HG03442 (cell line): Measurements from ENCODE around the gene GRAMD1A.

ENCODE experiments used
- ATAC-seq: cut with Tn5 transposase; IDR thresholded peaks from one replicate; pipeline ENCODE4 v1.9.1; 2021; ENCODE audit warnings: mild to moderate bottlenecking, moderate library complexity; ENCODE audit not compliant: unreplicated experiment

The GRAMD1A gene

DNA sequence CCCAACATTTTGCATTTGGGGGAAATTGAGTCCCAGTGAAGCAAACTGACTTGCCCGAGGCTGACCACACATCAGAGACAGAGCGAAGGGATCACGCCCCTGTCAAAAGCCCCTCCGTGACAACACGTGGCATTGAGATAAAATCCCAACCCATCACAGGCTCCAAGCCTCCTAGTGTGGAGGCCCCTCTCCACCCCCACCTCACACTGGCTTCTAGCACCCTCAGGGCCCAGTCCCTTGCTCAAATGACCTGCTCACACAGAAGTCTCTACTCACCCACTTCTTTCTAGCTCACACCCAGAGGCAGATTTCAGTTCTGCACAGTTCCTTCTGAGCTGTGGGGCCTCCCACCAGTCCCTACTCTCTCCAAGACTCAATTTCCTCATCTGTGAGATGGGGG, 51.7 kb downstream of the GRAMD1A start:
- ATAC-seq = no peak

DNA sequence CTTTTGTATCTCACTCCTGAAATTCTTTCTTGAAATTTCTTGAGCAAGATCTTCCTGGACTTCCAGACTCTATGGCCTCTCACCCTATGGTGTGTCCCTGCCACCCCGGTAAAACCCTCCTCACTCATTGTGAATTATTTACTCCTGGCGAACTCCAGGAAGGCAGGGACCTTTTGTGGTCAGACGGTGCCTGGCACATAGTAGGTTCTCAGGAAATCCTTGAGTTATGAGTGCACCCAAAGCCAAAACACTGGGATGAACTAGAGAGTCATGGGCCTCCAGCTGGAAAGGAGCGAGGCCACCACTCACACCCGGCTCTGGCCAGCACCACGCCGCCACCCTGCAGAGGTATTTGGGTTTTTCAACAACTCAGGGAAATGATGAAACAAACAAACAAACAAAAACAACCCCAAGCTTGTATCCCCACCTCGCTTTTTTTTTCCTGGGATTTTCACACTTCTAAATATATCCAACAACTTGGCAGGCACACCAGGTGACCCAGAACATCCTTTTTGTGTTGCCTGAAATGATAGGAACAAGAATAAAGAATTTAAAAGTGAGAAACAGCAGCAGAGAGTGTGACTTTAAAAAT, 52.6 kb downstream of the GRAMD1A start:
- ATAC-seq = no peak

DNA sequence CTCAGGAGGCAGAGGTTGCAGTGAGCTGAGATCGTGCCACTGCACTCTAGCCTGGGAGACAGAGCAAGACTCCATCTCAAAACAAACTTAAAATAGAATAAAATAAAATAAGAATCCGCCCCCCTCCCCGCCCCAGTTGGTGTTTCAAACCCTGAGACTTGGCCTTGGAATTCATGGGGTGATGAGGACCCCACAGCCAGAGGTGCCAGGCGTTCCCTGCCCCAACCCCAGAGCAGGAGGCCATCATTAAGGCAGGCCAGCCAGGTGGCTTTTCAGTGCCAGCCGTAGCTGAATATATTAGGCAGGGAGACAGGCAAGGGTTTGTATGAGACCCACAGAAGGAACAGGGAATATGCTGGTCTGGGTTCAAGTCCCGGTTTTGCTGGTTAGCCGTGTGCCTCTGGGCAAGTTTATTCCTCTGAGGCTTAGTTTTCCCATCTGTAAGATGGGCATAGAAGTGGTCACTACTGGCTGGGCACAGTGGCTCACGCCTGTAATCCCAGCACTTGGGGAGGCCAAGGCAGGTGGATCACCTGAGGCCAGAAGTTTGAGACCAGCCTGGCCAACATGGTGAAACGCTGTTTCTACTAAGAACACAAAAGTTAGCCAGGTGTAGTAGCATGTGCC, 53.7 kb downstream of the GRAMD1A start:
- no peak for ATAC-seq

DNA sequence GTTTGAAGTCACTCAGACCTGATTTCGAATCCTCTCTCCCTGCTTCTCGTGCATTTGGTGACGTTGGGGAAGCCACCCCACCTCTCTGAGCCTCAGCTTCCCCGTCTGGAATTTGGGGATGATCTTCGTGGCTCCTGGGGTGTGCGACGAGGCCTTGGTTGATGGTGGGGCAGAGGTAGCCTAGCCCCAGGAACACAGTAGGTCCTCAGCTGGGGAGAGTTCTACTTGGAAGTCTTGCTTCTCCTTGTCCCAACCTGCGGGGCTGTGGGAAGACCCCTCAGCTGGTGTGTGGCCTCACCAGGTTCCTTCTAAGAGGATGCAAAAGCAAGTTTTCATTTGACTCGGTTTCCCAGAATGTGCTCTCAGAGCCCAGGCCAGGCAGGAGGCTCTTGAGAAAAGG, 54.5 kb downstream of the GRAMD1A start:
- ATAC-seq = no peak

DNA sequence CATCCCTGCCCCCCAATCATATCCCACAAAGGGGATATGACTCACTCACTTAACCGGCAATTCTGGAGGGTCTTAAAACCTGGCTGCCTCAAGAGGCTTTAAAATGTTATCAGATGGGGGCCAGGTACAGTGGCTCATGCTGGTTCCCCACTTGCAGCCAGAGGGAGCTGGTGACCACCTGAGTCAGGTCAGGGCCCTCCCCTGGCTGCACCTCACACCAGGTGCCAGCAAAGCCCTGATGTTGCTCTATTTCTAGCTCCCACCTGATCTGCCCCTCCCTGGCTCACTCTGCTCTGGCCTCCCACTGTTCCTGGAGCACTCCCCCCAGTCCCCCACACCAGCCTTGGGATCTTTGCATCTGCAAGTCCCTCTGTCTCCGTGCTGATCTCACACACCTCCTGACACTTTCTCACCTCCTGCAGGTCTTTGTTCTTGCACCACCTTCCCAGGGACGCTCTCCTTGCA, 55.6 kb downstream of the GRAMD1A start:
- ATAC-seq = no peak

DNA sequence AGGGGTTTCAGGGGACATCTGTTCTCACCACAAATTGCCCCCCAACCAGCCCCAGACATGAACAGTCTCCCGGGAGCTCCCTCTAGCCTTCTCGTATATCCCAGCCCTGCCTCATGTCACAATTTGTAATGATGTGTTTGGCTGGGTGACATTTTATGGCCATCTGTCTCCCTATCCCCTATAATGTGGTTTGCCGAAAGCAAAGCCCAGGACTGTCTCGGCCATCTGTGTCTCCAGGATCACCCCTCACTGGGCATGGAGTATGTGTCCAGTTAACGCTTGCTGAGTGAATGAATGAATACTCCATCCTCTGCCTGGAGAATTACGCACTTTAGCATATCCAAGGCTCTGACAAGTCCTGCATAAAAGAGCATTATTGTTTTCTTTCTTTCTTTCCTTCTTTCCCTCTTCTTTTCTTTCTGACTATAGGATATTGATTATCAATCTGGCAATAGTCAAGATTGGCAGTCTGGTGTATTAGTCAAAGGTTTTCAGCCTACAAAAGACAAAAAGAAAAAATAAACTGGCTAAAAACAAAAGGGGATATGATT, 56.5 kb downstream of the GRAMD1A start:
- ATAC-seq = no peak

DNA sequence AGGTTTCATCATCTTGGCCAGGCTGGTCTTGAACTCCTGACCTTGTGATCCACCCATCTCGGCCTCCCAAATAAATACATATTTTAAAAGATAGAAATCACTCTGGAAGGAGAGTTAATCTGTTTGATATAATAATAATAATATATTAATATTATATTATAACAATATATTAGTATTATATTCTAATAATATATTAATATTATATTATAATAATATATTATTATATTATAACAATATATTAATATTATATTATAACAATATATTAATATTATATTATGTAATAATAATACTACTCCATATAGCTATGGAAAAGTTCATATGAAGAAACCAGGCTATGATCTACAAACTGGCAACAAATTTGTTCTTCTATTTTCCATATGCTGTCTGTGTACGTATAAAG, 58.2 kb downstream of the GRAMD1A start:
- no peak for ATAC-seq

DNA sequence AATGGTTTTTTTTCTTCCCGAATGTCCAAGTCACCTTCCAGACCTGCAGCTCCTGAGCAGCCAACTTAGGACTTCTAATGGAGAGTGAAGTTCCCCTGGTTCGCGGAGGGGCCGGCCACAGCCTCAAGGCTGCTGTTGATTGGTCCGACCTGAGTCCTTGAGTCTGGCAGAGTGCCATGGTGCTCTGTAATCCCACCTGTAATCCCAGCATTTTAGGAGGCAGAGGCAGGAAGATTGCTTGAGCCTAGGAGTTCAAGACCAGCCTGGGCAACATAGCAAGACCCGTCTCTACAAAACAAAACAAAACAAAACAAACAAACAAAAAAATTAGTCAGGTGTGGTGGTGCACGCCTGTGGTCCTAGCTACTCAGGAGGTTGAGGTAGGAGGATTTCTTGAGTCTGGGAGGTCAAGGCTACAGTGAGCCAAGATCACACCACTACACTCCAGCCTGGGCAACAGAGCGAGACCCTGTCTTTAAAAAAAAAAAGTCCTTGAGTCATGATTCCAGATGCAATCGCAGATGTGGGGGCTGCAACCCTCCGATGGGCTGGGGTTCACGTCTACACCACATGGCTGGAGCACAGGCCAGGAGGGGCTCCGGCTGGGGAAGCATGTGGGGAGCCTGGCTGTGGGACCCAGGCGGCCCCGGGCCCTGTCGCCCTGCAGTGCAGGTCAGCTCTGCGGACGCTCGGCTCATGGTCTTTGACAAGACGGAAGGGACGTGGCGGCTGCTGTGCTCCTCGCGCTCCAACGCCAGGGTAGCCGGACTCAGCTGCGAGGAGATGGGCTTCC, 59.1 kb downstream of the GRAMD1A start:
- no peak for ATAC-seq

DNA sequence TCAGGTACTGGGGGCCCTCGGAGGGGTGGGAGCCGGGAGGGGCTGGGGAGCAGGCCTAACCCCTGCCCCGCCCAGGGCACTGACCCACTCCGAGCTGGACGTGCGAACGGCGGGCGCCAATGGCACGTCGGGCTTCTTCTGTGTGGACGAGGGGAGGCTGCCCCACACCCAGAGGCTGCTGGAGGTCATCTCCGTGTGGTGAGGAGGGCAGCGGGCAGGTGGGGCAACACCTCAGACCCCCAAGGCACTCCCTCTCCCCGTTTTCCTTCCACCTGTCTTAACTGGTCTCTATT, 59.6 kb downstream of the GRAMD1A start:
- ATAC-seq = no peak

DNA sequence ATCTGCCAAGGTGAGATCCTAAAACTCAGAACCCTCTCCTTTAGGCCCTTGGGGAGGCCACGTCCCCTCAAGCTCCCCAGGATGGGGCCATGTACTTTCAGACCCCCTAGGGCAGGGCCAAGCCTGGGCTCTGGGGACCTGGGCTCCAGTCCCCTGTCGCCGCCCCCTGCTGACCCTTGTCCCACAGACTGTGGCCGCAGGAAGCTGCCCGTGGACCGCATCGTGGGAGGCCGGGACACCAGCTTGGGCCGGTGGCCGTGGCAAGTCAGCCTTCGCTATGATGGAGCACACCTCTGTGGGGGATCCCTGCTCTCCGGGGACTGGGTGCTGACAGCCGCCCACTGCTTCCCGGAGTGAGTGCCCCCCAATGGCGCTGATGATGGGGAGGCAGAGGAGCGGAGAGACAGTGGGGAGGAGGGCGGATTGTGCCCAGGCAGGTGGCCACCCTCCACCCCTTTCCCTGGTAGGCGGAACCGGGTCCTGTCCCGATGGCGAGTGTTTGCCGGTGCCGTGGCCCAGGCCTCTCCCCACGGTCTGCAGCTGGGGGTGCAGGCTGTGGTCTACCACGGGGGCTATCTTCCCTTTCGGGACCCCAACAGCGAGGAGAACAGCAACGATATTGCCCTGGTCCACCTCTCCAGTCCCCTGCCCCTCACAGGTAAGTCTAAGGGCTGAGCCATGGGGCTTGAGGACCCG, 60.2 kb downstream of the GRAMD1A start:
- no peak for ATAC-seq

DNA sequence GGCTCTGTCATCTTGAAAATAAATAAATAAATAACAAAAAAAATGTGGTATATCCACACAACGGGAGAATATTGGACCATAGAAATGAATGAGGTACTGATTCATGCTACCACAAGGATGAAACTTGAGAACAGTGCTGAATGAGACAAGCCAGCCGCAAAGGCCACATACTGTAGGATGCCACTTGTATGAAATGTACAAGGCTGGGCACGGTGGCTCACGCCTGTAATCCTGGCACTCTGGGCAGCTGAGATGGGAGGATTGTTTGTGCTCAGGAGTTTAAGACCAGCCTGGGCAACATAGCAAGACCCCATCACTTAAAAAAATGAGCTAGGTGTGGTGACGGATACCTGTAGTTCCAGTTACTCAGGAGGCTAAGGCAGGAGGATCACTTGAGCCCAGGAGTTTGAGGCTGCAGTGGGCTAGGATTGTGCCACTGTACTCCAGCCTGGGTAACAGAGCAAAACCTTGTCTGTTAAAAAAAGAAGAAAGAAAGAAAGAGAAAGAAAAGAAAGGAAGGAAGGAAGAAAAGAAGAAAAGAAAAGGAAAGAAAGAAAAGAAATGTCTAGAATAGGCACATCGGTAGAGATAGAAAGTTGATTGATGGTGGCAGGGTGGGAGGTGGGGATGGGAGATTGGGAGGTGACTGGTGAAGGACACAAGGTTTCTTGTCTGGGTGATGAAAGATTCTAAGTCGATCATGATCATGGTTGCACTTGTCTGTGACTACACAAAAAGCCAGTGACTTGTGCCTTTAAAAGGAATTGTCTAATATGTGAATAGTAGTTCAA, 61.7 kb downstream of the GRAMD1A start:
- no peak for ATAC-seq

DNA sequence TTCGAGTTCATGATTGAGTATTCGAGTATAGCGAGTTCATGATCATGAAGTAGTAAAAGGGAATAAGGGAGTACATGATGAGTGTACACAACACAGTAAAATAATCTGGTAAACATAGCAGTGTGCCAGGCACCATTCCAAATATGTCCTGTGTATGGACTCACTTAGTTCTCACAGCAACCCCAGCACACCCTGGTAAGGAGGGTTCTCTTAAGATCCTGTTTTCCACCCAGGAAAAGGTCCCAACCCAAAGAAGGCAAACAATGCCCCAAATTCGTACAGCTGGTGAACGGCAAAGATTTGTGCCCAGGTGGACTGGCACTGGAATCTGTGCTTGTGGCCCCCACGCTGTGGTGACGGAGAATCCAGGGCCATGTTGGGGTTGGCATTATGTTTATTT, 62.8 kb downstream of the GRAMD1A start:
- ATAC-seq = no peak

DNA sequence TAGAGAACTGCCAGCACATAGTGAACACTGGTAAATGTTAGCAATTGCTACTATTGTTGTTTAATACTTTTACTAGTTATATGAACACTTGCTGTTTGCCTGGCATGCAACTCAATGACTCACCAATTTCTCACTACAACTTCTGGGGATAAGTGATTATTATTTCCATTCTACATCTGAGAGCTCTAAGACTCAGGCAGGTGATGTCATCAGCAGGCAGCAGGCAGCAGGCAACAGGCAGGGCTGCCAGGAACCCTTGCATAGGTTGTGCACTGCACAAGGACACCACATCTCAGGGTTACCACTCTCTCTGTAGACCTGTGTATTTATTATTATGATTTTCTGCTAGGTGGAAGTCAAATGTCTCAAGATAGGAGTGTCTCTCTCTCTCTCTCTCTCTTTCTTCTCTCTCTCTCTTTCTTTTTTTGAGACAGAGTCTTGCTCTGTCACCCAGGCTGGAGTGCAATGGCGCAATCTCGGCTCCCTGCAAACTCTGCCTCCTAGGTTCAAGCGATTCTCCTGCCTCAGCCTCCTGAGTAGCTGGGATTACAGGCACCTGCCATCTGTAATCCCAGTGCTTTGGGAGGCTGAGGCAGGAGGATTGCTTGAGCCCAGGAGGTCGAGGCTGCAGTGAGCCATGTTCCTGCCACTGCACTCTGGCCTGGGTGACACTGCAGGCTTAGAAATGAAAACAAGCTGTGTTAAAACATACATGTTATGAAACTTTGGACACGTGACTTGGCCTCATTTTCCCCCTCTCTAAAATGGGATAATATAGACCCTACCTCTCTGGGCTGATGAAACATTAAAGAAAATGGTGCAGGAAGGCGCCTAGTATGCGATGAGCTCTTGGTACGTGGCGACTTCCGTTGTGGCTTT, 64.1 kb downstream of the GRAMD1A start:
- no peak for ATAC-seq

DNA sequence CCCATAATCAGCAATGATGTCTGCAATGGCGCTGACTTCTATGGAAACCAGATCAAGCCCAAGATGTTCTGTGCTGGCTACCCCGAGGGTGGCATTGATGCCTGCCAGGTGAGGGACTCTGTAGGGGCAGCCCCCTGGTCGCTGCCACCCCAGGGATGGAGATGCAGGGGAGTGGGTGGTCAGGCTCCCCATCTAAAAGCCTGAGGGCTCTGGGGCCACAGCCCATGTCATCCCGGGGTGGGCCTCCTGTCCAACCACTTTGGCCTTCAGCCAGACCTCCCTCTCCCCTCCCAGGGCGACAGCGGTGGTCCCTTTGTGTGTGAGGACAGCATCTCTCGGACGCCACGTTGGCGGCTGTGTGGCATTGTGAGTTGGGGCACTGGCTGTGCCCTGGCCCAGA, 65.5 kb downstream of the GRAMD1A start:
- ATAC-seq = no peak

DNA sequence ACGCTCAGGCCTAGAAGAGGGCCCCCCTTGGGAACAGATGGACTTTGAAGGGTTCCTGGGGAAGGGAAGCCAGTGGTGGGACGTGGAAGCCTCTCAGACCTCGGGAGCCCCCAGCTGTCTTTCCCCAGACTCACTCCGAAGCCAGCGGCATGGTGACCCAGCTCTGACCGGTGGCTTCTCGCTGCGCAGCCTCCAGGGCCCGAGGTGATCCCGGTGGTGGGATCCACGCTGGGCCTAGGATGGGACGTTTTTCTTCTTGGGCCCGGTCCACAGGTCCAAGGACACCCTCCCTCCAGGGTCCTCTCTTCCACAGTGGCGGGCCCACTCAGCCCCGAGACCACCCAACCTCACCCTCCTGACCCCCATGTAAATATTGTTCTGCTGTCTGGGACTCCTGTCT, 66.0 kb downstream of the GRAMD1A start:
- no peak for ATAC-seq

DNA sequence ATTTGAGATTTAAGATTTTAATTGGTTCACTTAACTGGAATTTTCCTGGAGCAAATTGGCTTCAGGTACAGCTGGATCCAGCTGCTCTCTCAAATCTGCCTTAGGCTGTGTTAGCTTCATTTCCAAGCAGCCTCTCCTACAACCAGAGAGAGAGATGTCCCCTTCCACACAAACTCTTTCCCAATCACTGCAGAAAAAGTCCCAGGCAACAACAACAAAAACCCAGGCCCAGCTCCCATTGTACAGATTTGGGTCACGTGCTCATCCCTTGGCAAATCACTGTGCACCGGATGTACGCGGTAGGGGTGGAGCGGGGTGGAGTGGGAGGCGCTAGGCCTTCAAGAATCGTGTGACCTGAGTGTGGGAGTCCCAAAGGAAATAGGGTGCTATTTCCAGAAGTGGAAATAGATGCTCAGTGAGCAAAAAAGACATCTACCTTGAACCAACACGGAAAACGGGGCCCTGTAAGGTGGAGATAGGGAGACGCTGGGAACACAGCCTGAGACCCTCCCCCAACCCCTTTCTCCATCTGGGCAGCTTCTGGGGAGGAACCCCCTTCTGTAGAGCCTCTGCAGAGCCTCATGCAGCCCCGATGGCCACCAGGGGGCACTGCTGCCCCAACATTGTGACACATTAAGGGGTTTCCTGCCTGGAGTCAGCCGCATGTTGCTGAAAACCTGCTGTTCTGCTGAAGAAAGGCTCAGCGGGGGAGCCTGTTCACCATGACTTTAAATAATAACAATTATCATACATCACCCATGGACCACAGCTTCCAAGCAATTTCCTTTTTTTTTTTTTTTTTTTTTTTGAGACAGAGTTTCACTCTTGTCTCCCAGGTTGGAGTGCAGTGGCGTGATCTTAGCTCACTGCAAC, 66.8 kb downstream of the GRAMD1A start:
- no peak for ATAC-seq

DNA sequence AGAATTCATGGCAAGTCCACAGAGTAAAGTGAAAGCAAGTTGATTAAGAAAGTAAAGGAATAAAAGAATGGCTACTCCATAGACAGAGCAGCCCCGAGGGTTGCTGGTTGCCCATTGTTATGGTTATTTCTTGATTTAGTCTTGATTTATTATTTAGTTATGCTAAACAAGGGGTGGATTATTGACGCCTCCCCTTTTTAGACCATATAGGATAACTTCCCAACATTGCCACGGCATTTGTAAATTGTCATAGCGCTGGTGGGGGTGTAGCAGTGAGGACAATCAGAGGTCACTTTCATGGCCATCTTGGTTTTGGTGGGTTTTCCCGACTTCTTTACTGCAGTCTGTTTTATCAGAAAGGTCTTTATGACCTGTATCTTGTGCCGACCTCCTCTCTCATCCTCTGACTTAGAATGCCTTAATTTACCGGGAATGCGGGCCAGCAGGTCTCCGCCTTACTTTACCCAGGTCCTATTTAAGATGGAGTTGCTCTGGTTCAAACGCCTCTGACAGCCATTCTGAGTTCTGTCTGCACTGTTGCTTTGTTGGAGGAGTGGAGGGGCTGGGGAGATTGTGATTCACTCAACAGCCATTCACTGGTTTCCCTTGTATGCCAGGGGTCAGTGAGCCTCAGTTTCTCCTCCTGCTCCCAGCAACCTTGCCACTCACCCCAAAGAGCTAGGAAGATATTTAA, 69.0 kb downstream of the GRAMD1A start:
- no peak for ATAC-seq

DNA sequence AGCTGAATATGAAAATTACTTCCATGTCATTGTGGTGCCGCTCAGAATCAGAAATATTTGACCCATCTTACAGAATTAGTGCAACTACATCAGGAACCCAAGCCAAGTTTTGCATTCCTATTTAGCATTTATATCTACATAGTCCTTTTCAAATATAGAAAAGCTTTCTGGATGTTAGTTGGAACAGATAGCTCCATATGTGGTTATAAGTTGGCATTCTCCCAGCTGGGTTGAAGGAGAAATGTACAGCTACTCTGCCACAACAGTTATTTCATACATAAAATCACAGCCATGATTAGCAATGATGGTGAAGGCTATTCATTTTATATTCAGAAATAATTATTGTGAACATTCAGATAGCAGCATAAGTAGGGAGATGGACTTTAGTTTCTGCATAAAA, 69.6 kb downstream of the GRAMD1A start:
- no peak for ATAC-seq
